GM18870 (cell line): ENCODE measurements around the gene XBP1.
"Not testable (repeated sequence)": the region's sequence is repeated elsewhere in the genome, so short reads cannot be mapped to it uniquely, and the experiment has no call there.

Source experiments
- ATAC-seq: cut with Tn5 transposase; IDR thresholded peaks from one replicate; pipeline ENCODE4 v1.9.1; 2021; ENCODE audit warnings: moderate library complexity; ENCODE audit not compliant: unreplicated experiment

XBP1 gene

GRCh38 chr22:28819253-28820096, 19.1 kb upstream of the XBP1 start:
- no peak for ATAC-seq

GRCh38 chr22:28817919-28818859, 17.8 kb upstream of the XBP1 start:
- ATAC-seq = no peak

GRCh38 chr22:28817064-28817463, 16.7 kb upstream of the XBP1 start:
- no peak for ATAC-seq

GRCh38 chr22:28815729-28816128, 15.4 kb upstream of the XBP1 start:
- no peak for ATAC-seq

- ATAC-seq = no peak
Observed at GRCh38 chr22:28815111-28815510, 14.7 kb upstream of the XBP1 start.

GRCh38 chr22:28813772-28814518, 13.6 kb upstream of the XBP1 start:
- ATAC-seq = no peak

GRCh38 chr22:28812516-28812915, 12.1 kb upstream of the XBP1 start:
- no peak for ATAC-seq

GRCh38 chr22:28810821-28811491, 10.6 kb upstream of the XBP1 start:
- ATAC-seq = no peak

GRCh38 chr22:28808716-28809355, 8.5 kb upstream of the XBP1 start:
- no peak for ATAC-seq

GRCh38 chr22:28805426-28805825, 5.1 kb upstream of the XBP1 start:
- not testable (repeated sequence) for ATAC-seq

- ATAC-seq = no peak
Observed at GRCh38 chr22:28802595-28803123, 2.3 kb upstream of the XBP1 start.

GRCh38 chr22:28801845-28802594, 1.7 kb upstream of the XBP1 start:
- ATAC-seq = no peak

GRCh38 chr22:28799606-28800307, 612 bp downstream of the XBP1 start:
- ATAC-seq = no peak

GRCh38 chr22:28798810-28799605, 1.4 kb downstream of the XBP1 start:
- no peak for ATAC-seq

GRCh38 chr22:28795932-28796856, 4.2 kb downstream of the XBP1 start:
- no peak for ATAC-seq

GRCh38 chr22:28795071-28795693, 5.2 kb downstream of the XBP1 start:
- no peak for ATAC-seq
